ENCODE measurements around the gene IL10. TPM values are rescaled to one million over a fixed set of nuclear protein-coding genes. Genes with fewer than 3 reads are reported as not detected.

The IL10 gene
- total RNA-seq: 2.7 TPM

DNA sequence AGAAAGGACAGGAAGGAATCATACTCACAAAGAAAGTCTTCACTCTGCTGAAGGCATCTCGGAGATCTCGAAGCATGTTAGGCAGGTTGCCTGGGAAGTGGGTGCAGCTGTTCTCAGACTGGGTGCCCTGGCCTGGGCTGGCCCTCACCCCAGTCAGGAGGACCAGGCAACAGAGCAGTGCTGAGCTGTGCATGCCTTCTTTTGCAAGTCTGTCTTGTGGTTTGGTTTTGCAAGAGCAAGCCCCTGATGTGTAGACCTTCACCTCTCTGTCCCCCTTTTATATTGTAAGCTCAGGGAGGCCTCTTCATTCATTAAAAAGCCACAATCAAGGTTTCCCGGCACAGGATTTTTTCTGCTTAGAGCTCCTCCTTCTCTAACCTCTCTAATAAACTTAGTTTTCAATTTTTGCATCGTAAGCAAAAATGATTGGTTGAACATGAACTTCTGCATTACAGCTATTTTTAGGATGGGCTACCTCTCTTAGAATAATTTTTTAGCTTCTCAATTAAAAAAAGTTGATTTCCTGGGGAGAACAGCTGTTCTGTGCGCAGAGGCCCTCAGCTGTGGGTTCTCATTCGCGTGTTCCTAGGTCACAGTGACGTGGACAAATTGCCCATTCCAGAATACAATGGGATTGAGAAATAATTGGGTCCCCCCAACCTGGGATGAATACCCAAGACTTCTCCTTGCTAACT, at the start of gene IL10:
Gene IL10, minus strand, starts transcription at position 252 of the 695 bp plus-strand sequence. Its CDS starts 59 bp downstream, at position 193.
- TF ChIP-seq CTCF (IDR thresholded peaks at IDR 0.05) (no peak), POLR2AphosphoS5 (IDR thresholded peaks at IDR 0.05; ENCODE audit: insufficient read depth in 1 of 2, low read depth in 1 of 2) (no peak), POLR2A (IDR thresholded peaks at IDR 0.05) (no peak)
- intact Hi-C loops (cut with DNase I): no loop called here
- no peak within 1 kb of the TSS for H3K4me3 ChIP-seq

GRCh38 chr1:206821493-206821892, 49.2 kb upstream of the IL10 start:
- no peak overlapping the region for H3K27ac ChIP-seq
- H3K4me1 ChIP-seq: no peaks in the 10 kb centered on the region
- intact Hi-C loops (cut with DNase I): no loop called here
- TF ChIP-seq POLR2AphosphoS5 (IDR thresholded peaks at IDR 0.05; ENCODE audit: insufficient read depth in 1 of 2, low read depth in 1 of 2): no peak
- no peak for TF ChIP-seq CTCF (IDR thresholded peaks at IDR 0.05)
- TF ChIP-seq POLR2A (IDR thresholded peaks at IDR 0.05): no peak
- H3K27me3 ChIP-seq: no peaks in the 10 kb centered on the region
- no peak overlapping the region for H3K4me3 ChIP-seq
- no peaks in the 10 kb centered on the region for H3K9me3 ChIP-seq
- no peak for DNase-seq (ENCODE audit: extremely low spot score in 2 of 2)
- no peaks in the 10 kb centered on the region for H3K36me3 ChIP-seq

More for the DNA sequence above, at the start of gene IL10:
- Histone ChIP-seq H3K9me3 (no peaks in the 10 kb centered on the region), H3K4me1 (peaks cover 8% of the 10 kb centered on the region), H3K36me3 (no peaks in the 10 kb centered on the region), H3K27me3 (no peaks in the 10 kb centered on the region), H3K27ac (no peak within 1 kb of the TSS)
- no peak for DNase-seq (ENCODE audit: extremely low spot score in 2 of 2)

DNA sequence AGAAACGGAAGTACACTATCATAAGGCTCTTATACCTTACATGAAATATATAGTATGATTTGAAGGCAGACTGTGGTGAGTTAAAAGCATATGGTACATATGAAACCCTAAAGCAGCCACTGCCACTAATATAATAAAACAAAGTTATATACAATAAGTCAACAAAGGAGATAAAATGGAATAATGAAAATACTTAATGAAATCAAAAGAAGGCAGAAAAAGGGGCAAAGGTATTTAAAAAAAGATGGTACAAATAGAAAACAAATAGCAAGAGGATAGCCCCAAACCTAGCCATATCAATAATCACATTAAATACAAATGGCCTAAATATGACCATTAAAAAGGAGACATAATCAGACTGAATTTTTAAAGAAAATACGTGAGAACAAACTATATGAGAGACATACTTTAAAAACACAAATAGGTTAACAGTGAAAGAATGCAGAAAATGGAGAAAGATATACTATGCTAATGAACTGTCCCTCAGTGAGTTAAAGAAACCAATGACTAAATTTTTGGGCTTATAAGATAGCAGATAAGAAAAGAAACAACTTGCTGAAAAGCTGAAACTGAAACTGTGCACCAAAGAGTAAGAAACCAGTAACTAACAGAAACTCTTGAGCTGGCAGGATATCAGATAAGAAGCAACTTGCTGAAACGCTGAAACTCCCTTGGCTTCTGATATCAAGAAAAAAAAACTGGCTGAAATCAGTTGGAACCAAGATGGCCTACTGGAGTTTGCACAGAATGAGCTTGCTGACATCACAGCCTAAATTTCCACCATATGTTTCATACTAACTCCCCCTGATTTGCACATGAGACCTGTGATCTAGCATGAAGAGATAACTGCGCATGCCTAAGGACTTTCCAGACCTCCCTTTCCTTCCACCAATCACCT, 44.3 kb upstream of the IL10 start:
- TF ChIP-seq POLR2AphosphoS5 (IDR thresholded peaks at IDR 0.05; ENCODE audit: insufficient read depth in 1 of 2, low read depth in 1 of 2) (no peak), CTCF (IDR thresholded peaks at IDR 0.05) (no peak), POLR2A (IDR thresholded peaks at IDR 0.05) (no peak)
- Histone ChIP-seq H3K27me3 (no peaks in the 10 kb centered on the region), H3K4me3 (no peak overlapping the region), H3K36me3 (no peaks in the 10 kb centered on the region), H3K4me1 (peaks cover 6% of the 10 kb centered on the region), H3K27ac (no peak overlapping the region), H3K9me3 (no peaks in the 10 kb centered on the region)
- DNase-seq (ENCODE audit: extremely low spot score in 2 of 2): no peak
- intact Hi-C loops (cut with DNase I): no loop called here

DNA sequence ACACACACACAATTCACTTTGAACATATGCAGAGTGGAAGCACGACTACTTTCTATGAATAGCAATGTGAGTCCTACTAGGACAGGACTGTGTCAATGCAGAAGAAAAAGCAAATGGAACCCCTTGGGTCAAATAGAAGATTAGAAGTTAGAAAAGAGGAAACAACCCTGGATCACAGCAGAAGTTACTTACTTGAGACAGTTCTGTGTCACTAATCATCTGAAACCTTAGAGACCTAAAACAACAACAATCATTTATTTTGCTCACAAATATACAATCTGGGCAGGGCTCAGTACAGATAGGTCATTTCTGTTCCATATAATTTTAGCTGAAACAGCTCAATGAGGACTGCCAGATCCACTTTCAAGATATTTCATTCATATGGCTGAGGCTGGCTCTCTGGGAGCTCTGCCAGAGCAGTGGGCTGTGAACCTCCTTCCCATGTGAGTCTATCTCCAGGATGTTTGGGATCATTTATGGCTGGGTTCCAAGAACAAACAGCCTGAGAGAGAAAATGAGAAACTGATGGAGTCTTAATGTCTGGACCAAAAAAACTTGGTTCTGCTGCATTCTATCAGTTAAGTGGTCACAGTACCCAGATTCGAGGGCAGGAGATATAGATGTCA, 42.5 kb upstream of the IL10 start:
- Histone ChIP-seq H3K9me3 (no peaks in the 10 kb centered on the region), H3K36me3 (no peaks in the 10 kb centered on the region), H3K4me1 (peaks cover 6% of the 10 kb centered on the region), H3K4me3 (no peak overlapping the region), H3K27me3 (no peaks in the 10 kb centered on the region), H3K27ac (no peak overlapping the region)
- intact Hi-C loops (cut with DNase I): no loop called here
- no peak for DNase-seq (ENCODE audit: extremely low spot score in 2 of 2)
- no peak for TF ChIP-seq CTCF (IDR thresholded peaks at IDR 0.05)
- no peak for TF ChIP-seq POLR2AphosphoS5 (IDR thresholded peaks at IDR 0.05; ENCODE audit: insufficient read depth in 1 of 2, low read depth in 1 of 2)
- no peak for TF ChIP-seq POLR2A (IDR thresholded peaks at IDR 0.05)

Data from vagina (tissue), 2 donors.